ENCODE measurements around the gene PTGS2. TPM values are rescaled to one million over a fixed set of nuclear protein-coding genes. Genes with fewer than 3 reads are reported as not detected.

The PTGS2 gene
- total and polyA plus RNA-seq, 10 of the 15 experiments (the other 5 are each of a cell fraction or from before 2014, with no cell fraction given) = 0.04 to 0.12 (median 0.08) TPM; not detected in 4

GRCh38 chr1:186678155-186678554 lies 2.1 kb downstream of the PTGS2 start:
- 26% methylated on average over 2 of the region's 2 CpGs for whole genome bisulfite sequencing (ENCODE audit: insufficient coverage, insufficient replicate concordance, low lambda C conversion rate, missing lambda C conversion rate)
- SMC1A ChIA-PET (ENCODE audit: uncharacterized antibody, unreplicated experiment) = interaction anchor here (1.3 kb wide), 1 partner anchor 10 kb away, joined by 5 read pairs; no protein-coding TSS in a partner anchor
- intact Hi-C loops (cut with micrococcal nuclease; ENCODE audit: unreplicated experiment) (no loop called here), in situ Hi-C loops (cut with MboI) (no loop called here)
- CTCF ChIA-PET = no interaction called here
- POLR2A ChIA-PET = no interaction called here
- FAIRE-seq (no peak), DNase-seq (ENCODE audit: low read depth, low spot score) (no peak), ATAC-seq (no peak)
- no peak for TF ChIP-seq TCF3 (IDR thresholded peaks at IDR 0.05; ENCODE audit: borderline replicate concordance, insufficient read depth, low read depth, low read length)
- TF ChIP-seq RFX5 (IDR thresholded peaks at IDR 0.05; ENCODE audit: low read depth, low read length) = no peak
- TF ChIP-seq E4F1 (IDR thresholded peaks at IDR 0.05; ENCODE audit: borderline replicate concordance, partially characterized antibody) = no peak
- TF ChIP-seq LARP7 (IDR thresholded peaks at IDR 0.05) = no peak
- TF ChIP-seq YBX1 (IDR thresholded peaks at IDR 0.05) = no peak
- no TSS peak for BruUV-seq (replicated peaks)
- no peaks in the 10 kb centered on the region for H3K4me1 ChIP-seq (ENCODE audit: control insufficient read depth, insufficient read depth, low read length)
- no peak overlapping the region for H3K27ac ChIP-seq (ENCODE audit: control insufficient read depth, insufficient read depth)
- no peaks in the 10 kb centered on the region for H3K36me3 ChIP-seq (ENCODE audit: control insufficient read depth in 2 of 2, insufficient read depth in 2 of 2, low read length in 1 of 2)
- no peak overlapping the region for H2AFZ ChIP-seq (ENCODE audit: control insufficient read depth, low read depth, low read length)
- RAD21 ChIA-PET (ENCODE audit: unreplicated experiment) = no interaction called here
- no peaks in the 10 kb centered on the region for H4K20me1 ChIP-seq (ENCODE audit: control insufficient read depth, insufficient read depth)
- no peaks in the 10 kb centered on the region for H3K79me2 ChIP-seq (ENCODE audit: control insufficient read depth, insufficient read depth, low read length)
- H3K4me3 ChIP-seq = no peak overlapping the region
- H3K27me3 ChIP-seq (replicated peaks in 1 of 2; ENCODE audit: control insufficient read depth in 2 of 2, insufficient read depth in 2 of 2, low read length in 1 of 2) = peaks cover 4 to 16% of the 10 kb centered on the region in 2 experiments; a peak in 3 of 4 replicates
- no peak overlapping the region for H3K9ac ChIP-seq (ENCODE audit: control insufficient read depth, insufficient read depth, low read length)
- no peaks in the 10 kb centered on the region for H3K9me3 ChIP-seq (replicated peaks; ENCODE audit: control insufficient read depth, insufficient read depth, low read length)
- no peak overlapping the region for H3K4me2 ChIP-seq (ENCODE audit: control insufficient read depth, insufficient read depth)

- H2AFZ ChIP-seq (ENCODE audit: control insufficient read depth, low read depth, low read length) = no peak overlapping the region
- in situ Hi-C loops (cut with MboI) (no loop called here), intact Hi-C loops (cut with micrococcal nuclease; ENCODE audit: unreplicated experiment) (no loop called here)
- no peak overlapping the region for H3K27ac ChIP-seq (ENCODE audit: control insufficient read depth, insufficient read depth)
- ChIA-PET CTCF (no interaction called here), SMC1A (ENCODE audit: uncharacterized antibody, unreplicated experiment) (no interaction called here), POLR2A (no interaction called here), RAD21 (ENCODE audit: unreplicated experiment) (no interaction called here)
- no peaks in the 10 kb centered on the region for H3K79me2 ChIP-seq (ENCODE audit: control insufficient read depth, insufficient read depth, low read length)
- 47% methylated on average over 3 of the region's 3 CpGs for WGBS (ENCODE audit: insufficient coverage, insufficient replicate concordance, low lambda C conversion rate, missing lambda C conversion rate)
- no peaks in the 10 kb centered on the region for H3K36me3 ChIP-seq (ENCODE audit: control insufficient read depth in 2 of 2, insufficient read depth in 2 of 2, low read length in 1 of 2)
- H3K27me3 ChIP-seq (replicated peaks in 1 of 2; ENCODE audit: control insufficient read depth in 2 of 2, insufficient read depth in 2 of 2, low read length in 1 of 2) = no peaks in the 10 kb centered on the region
- no peaks in the 10 kb centered on the region for H3K9me3 ChIP-seq (replicated peaks; ENCODE audit: control insufficient read depth, insufficient read depth, low read length)
- no peak overlapping the region for H3K9ac ChIP-seq (ENCODE audit: control insufficient read depth, insufficient read depth, low read length)
- BruUV-seq (replicated peaks) = no TSS peak
- no peak overlapping the region for H3K4me2 ChIP-seq (ENCODE audit: control insufficient read depth, insufficient read depth)
- DNase-seq (ENCODE audit: low read depth, low spot score) = no peak
- ATAC-seq = no peak
- no peak for FAIRE-seq
- no peaks in the 10 kb centered on the region for H4K20me1 ChIP-seq (ENCODE audit: control insufficient read depth, insufficient read depth)
- no peaks in the 10 kb centered on the region for H3K4me1 ChIP-seq (ENCODE audit: control insufficient read depth, insufficient read depth, low read length)
- no peak overlapping the region for H3K4me3 ChIP-seq
- no peak for TF ChIP-seq MXI1 (IDR thresholded peaks at IDR 0.05; ENCODE audit: low read depth, low read length)
- TF ChIP-seq POLR2A (IDR thresholded peaks at IDR 0.05; ENCODE audit: low read depth, low read length) = no peak
- no peak for TF ChIP-seq ETV6 (conservative IDR thresholded peaks at IDR 0.05 in 1 of 2, IDR thresholded peaks at IDR 0.05 in 1 of 2; ENCODE audit: borderline replicate concordance in 1 of 2, low read depth in 1 of 2)
- no peak for TF ChIP-seq MEF2A (IDR thresholded peaks at IDR 0.05; ENCODE audit: insufficient read depth, low read depth, low read length)
- no peak for TF ChIP-seq RCOR1 (conservative IDR thresholded peaks at IDR 0.05; ENCODE audit: low read depth, low read length)
- TF ChIP-seq CBX3 (IDR thresholded peaks at IDR 0.05; ENCODE audit: borderline replicate concordance, low read depth) = no peak
- no peak for TF ChIP-seq CREB1 (IDR thresholded peaks at IDR 0.05; ENCODE audit: low read depth)
- TF ChIP-seq SMAD1 (IDR thresholded peaks at IDR 0.05; ENCODE audit: low read depth, partially characterized antibody) = no peak
- no peak for TF ChIP-seq RUNX3 (IDR thresholded peaks at IDR 0.05; ENCODE audit: low read length)
- no peak for TF ChIP-seq TCF3 (IDR thresholded peaks at IDR 0.05; ENCODE audit: borderline replicate concordance, insufficient read depth, low read depth, low read length)
- no peak for TF ChIP-seq SMAD5 (IDR thresholded peaks at IDR 0.05; ENCODE audit: low read depth)
- TF ChIP-seq CREM (IDR thresholded peaks at IDR 0.05; ENCODE audit: low read depth) = no peak
- TF ChIP-seq GATAD2B (conservative IDR thresholded peaks at IDR 0.05; ENCODE audit: low read depth) = no peak
- no peak for TF ChIP-seq ZNF207 (IDR thresholded peaks at IDR 0.05; ENCODE audit: borderline replicate concordance)
- TF ChIP-seq RBBP5 (conservative IDR thresholded peaks at IDR 0.05) = no peak
Observed at GRCh38 chr1:186672596-186672995, 7.6 kb downstream of the PTGS2 start.
